NK-92 treated with Interleukin-12 subunit alpha and Interleukin-12 subunit beta, amount 100 ng/mL, for 24 hours (cell line): ENCODE measurements around the gene DCTN2.
"Not testable (repeated sequence)": the region's sequence is repeated elsewhere in the genome, so short reads cannot be mapped to it uniquely, and the experiment has no call there.

Experiments used
- DNase-seq: peaks from one replicate; lab custom pipeline; 2025; lab: John Stamatoyannopoulos, UW

Gene DCTN2

GRCh38 chr12:57515408-57515933 is 31.5 kb downstream of the DCTN2 start:
- no peak for DNase-seq

GRCh38 chr12:57514720-57515407 is 32.1 kb downstream of the DCTN2 start:
- no peak for DNase-seq

- not testable (repeated sequence) for DNase-seq
Observed at GRCh38 chr12:57514246-57514645, 32.7 kb downstream of the DCTN2 start.

GRCh38 chr12:57513677-57514076 is 33.3 kb downstream of the DCTN2 start:
- DNase-seq, result not testable (repeated sequence)

DNA sequence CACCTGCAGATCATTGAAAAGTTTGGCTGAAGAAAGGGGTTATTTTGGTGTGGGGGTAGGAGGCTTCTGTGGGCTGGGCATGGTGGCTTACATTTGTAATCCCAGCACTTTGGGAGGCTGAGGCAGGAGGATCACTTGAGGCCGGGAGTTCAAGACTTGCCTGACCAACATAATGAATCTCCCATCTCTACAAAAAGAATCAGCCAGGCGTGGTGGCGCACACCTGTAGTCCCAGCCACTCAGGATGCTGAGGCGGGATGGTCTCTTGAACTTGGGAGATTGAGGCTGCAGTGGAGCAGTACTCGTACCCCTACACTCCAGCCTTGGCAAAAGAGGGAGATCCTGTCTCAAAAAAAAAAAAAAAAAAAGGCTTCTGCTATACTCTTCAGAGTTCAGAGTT is 33.7 kb downstream of the DCTN2 start:
- DNase-seq, result no peak

DNA sequence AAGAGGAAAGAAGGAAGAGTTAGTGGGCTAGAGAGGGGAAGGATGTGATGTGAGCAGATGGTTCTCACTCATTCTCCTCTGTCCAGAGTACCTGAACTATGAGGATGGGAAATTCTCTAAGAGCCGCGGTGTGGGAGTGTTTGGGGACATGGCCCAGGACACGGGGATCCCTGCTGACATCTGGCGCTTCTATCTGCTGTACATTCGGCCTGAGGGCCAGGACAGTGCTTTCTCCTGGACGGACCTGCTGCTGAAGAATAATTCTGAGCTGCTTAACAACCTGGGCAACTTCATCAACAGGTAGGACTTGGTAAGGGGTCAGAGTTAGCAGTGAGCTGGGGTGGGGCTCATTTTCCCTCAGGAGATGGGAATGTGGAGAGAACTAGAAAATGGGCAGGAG is 34.3 kb downstream of the DCTN2 start:
- DNase-seq, result no peak

GRCh38 chr12:57511588-57512325 is 35.2 kb downstream of the DCTN2 start:
- DNase-seq, result no peak

- DNase-seq, result no peak
Observed at GRCh38 chr12:57511161-57511560, 35.8 kb downstream of the DCTN2 start.

DNA sequence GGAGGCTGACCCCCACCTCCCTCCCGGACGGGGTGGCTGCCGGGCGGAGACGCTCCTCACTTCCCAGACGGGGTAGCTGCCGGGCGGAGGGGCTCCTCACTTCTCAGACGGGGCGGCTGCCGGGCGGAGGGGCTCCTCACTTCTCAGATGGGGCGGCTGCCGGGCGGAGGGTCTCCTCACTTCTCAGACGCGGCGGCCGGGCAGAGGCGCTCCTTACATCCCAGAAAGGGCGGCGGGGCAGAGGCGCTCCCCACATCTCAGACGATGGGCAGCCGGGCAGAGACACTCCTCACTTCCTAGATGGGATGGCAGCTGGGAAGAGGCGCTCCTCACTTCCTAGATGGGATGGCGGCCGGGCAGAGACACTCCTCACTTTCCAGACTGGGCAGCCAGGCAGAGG is 39.2 kb downstream of the DCTN2 start:
- DNase-seq, result not testable (repeated sequence)

DNA sequence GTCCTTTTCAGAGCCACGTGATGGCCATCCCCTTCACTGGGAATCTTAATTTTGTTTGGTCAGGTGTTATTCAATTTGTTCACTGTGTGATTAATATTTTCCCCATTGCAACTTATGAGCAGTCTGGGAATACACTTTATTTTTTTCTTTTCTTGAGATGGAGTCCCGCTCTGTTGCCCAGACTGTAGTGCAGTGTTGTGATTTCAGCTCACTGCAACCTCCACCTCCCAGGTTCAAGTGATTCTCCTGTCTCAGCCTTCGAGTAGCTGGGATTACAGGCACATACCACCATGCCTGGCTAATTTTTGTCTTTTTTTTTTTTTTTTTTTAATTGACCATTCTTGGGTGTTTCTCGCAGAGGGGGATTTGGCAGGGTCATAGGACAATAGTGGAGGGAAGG is 40.5 kb downstream of the DCTN2 start:
- not testable (repeated sequence) for DNase-seq

GRCh38 chr12:57502311-57502969 is 44.6 kb downstream of the DCTN2 start:
- DNase-seq, result not testable (repeated sequence)

GRCh38 chr12:57500213-57500612 is 46.8 kb downstream of the DCTN2 start:
- no peak for DNase-seq

- no peak for DNase-seq
Observed at GRCh38 chr12:57498571-57498970, 48.4 kb downstream of the DCTN2 start.

DNA sequence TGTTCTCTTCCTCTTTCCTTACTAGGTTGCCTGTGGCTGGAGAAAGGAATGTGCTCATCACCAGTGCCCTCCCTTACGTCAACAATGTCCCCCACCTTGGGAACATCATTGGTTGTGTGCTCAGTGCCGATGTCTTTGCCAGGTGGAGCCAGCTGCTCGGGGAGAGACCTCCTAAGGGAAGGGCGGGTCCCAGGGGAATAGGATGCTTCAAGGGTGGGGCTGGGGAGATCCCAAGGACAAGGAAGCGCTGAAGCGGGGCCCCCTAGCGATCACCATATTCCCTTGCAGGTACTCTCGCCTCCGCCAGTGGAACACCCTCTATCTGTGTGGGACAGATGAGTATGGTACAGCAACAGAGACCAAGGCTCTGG is 48.9 kb downstream of the DCTN2 start:
- no peak for DNase-seq

DNA sequence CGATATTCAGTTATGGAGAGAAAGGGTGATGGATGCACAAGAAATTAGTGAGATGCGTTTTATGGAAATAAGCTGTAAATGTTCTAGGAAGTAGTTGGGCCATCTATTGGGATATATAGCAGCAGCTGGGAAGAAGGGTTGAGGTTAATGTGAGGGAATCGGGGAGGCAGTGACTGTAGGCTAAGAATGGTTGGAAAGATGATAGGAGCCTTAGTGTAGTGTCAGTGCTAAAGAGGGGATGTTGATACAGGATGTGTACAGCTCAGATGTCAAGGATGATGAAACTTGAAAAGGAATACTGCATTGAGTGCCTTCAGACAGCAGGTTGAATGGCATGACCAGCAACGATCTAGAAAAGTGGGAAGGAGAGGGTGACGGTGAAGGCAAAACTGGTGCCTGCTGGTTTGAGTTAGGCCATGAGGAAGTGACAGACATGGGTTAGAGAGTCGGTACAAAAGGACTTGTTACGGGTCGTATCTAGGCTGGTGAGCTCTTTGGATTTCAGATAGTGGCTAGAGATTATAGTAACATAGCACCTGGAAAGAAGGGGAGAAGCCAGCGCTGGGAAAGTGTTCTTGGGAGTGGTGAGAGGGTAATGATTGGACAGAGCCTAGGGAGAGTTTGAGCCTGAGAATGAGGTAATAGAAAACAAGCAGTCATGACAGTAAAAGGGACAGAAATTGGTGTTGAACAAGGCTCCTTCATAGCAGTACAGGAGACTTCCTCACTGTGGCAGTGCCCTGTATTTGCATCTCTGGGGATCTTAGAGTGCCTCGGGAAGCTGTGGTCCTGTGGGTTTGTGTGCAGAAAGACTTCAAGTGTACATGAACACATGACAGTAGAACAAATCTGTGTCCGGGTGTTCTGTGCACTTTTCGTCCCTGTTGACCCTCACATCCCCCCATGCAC is 49.5 kb downstream of the DCTN2 start:
- DNase-seq, result no peak

DNA sequence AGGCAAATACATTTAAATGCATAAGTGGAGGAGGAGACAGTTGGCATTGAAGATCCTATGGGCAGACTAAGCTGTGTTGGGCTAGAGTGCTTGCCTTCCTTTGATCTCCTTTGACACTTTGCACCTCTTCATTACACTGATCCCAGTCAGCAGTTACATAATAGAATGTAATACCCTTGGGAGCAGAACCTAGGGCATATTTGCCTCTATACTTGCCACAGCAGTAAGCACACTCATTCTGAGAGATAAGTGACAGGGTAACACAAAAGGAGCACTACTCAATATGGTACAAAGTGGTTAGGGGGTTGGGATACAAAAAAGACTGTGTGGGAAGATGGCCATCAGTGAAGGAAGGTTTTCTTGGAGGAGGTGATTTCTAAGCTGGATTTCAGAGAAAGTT is 50.2 kb downstream of the DCTN2 start:
- no peak for DNase-seq

- not testable (repeated sequence) for DNase-seq
Observed at GRCh38 chr12:57495051-57495701, 51.8 kb downstream of the DCTN2 start.

DNA sequence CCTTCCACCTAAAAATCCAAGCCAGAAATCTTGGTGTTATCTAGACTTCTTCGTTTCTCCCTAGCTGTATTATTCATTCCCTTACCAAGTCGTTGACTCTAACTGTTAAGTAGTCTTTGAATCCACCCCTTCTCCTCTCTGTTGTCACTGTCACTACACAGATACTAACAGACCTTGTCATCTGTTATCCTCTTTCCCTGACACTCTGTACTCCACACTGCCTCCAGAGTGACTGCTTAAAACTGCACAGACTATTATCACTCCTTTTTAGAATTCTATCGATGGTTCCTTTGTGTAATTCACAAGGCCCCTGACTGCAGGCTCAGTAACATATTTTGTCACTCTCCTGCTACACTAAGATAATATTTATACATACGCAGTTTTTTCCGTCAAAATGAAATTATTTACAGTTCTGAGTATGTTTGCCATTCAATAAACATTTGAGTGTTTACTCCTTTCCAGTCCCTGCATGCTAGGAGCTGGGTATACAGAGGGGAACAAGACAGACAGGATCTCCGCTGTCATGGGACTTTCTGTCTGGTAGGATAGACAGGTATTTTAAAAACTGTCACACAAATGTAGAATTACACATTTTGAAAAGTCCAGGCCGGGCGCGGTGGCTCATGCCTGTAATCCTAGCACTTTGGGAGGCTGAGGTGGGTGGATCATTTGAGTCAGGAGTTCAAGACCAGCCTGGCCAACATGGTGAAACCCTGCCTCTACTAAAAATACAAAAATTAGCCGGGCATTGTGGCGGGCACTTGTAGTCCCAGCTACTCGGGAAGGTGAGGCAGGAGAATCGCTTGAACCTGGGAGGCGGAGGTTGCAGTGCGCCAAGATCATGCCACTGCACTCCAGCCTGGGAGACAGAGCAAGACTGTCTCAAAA is 55.4 kb downstream of the DCTN2 start:
- no peak for DNase-seq

GRCh38 chr12:57490126-57490525 is 56.9 kb downstream of the DCTN2 start:
- no peak for DNase-seq

GRCh38 chr12:57489157-57489641 is 57.8 kb downstream of the DCTN2 start:
- no peak for DNase-seq
